GM23338 (cell line): ENCODE measurements around the gene KCNN3. TPM values are rescaled to one million over a fixed set of nuclear protein-coding genes. Genes with fewer than 3 reads are reported as not detected.

ENCODE experiments used
- ATAC-seq: fragments of 200-7000 bp; cut with Tn5 transposase; 3 replicates; pipeline ENCODE4 v1.9.1; 2020
- DNase-seq: peaks from one replicate; pipeline ENCODE4 v3.0.0-alpha.2; 2015; ENCODE audit warnings: low spot score
- H2AFZ ChIP-seq: fragments of 200-600 bp; sonication (generic); 2 replicates; pipeline ENCODE4 v1.8.0; 2016; ENCODE audit warnings: antibody characterized with exemption, mild to moderate bottlenecking, moderate library complexity
- H3F3A ChIP-seq: fragments of 200-600 bp; sonication (generic); replicated peaks from 2 replicates; pipeline ENCODE4 v1.8.0; 2017; ENCODE audit warnings: antibody characterized with exemption, mixed run types, low read depth
- H3K27ac ChIP-seq: fragments of 200-600 bp; sonication (generic); 2 replicates; pipeline ENCODE4 v1.6.1; 2016; ENCODE audit warnings: low read depth
- H3K27me3 ChIP-seq: fragments of 200-600 bp; sonication (generic); 2 replicates; pipeline ENCODE4 v1.8.0; 2016; ENCODE audit warnings: mild to moderate bottlenecking, mixed run types, moderate library complexity; ENCODE audit not compliant: insufficient read depth
- H3K36me3 ChIP-seq: fragments of 200-600 bp; sonication (generic); 2 replicates; pipeline ENCODE4 v1.8.0; 2016; ENCODE audit warnings: mild to moderate bottlenecking; ENCODE audit not compliant: insufficient read depth
- H3K4me1 ChIP-seq: fragments of 200-600 bp; sonication (generic); 2 replicates; pipeline ENCODE4 v1.8.0; 2016; ENCODE audit warnings: mild to moderate bottlenecking, moderate library complexity; ENCODE audit not compliant: insufficient read depth
- H3K4me2 ChIP-seq: fragments of 200-600 bp; sonication (generic); 2 replicates; pipeline ENCODE4 v1.7.1; 2017; ENCODE audit warnings: mixed run types
- H3K4me3 ChIP-seq: fragments of 200-600 bp; sonication (generic); 2 replicates; pipeline ENCODE4 v1.6.1; 2016; ENCODE audit warnings: mixed run types
- H3K79me2 ChIP-seq: fragments of 200-600 bp; sonication (generic); replicated peaks from 2 replicates; pipeline ENCODE4 v1.8.0; 2017; ENCODE audit warnings: mild to moderate bottlenecking; ENCODE audit not compliant: insufficient read depth
- H3K9me2 ChIP-seq: fragments of 200-600 bp; sonication (generic); 2 replicates; pipeline ENCODE4 v1.8.0; 2017; ENCODE audit not compliant: insufficient read depth
- H4K20me1 ChIP-seq: fragments of 200-600 bp; sonication (generic); replicated peaks from 2 replicates; pipeline ENCODE4 v1.8.0; 2017; ENCODE audit warnings: mild to moderate bottlenecking; ENCODE audit not compliant: insufficient read depth
- H3K27ac Mint-ChIP-seq: 2 replicates; pipeline ENCODE4 v1.8.0; 2020; ENCODE audit warnings: inconsistent platforms, mild to moderate bottlenecking, moderate library complexity, mixed read lengths
- H3K27me3 Mint-ChIP-seq: 3 replicates; pipeline ENCODE4 v1.8.0; 2022; ENCODE audit warnings: low read depth, mild to moderate bottlenecking, moderate library complexity, mixed read lengths, inconsistent platforms; ENCODE audit not compliant: insufficient read depth, poor library complexity
- H3K36me3 Mint-ChIP-seq: 3 replicates; pipeline ENCODE4 v1.8.0; 2021; ENCODE audit warnings: low read depth, mild to moderate bottlenecking, inconsistent platforms, moderate library complexity, mixed read lengths
- H3K4me1 Mint-ChIP-seq: 3 replicates; pipeline ENCODE4 v1.8.0; 2020; ENCODE audit warnings: mild to moderate bottlenecking, inconsistent platforms, mixed read lengths
- H3K4me3 Mint-ChIP-seq: 3 replicates; pipeline ENCODE4 v1.8.0; 2021; ENCODE audit warnings: moderate library complexity, mild to moderate bottlenecking, inconsistent platforms, mixed read lengths
- H3K9me3 Mint-ChIP-seq: 3 replicates; pipeline ENCODE4 v1.8.0; 2020; ENCODE audit warnings: moderate library complexity, mild to moderate bottlenecking, inconsistent platforms, mixed read lengths
- CREB1 ChIP-seq: fragments of 250-450 bp; sonication (Bioruptor Pico); IDR thresholded peaks from 2 replicates; pipeline ENCODE4 v1.5.0; 2020; ENCODE audit warnings: low read depth, mild to moderate bottlenecking, moderate library complexity
- CTCF ChIP-seq, 2 experiments: fragments of 200-600 bp in 1 of 2; sonication (generic) in 1 of 2; conservative IDR thresholded peaks; 2 replicates each; pipeline versions ENCODE4 v1.5.1 to v1.6.1; 2016 to 2017; ENCODE audit warnings: antibody characterized with exemption in 2 of 2, low read depth in 2 of 2, mild to moderate bottlenecking in 2 of 2, moderate library complexity in 1 of 2
- EZH2 ChIP-seq: fragments of 200-600 bp; sonication (generic); IDR thresholded peaks from one replicate; pipeline ENCODE4 v1.8.0; 2017; ENCODE audit warnings: antibody characterized with exemption, mild to moderate bottlenecking, low read depth; ENCODE audit not compliant: unreplicated experiment
- EZH2phosphoT487 ChIP-seq: fragments of 200-600 bp; sonication (generic); IDR thresholded peaks from one replicate; pipeline ENCODE4 v1.8.1; 2018; ENCODE audit warnings: antibody characterized with exemption; ENCODE audit not compliant: unreplicated experiment
- JUNB ChIP-seq: IDR thresholded peaks from one replicate; pipeline ENCODE4 v1.6.1; 2016; ENCODE audit warnings: antibody characterized with exemption; ENCODE audit not compliant: unreplicated experiment
- STAT1 ChIP-seq: IDR thresholded peaks from one replicate; pipeline ENCODE4 v1.6.1; 2016; ENCODE audit warnings: antibody characterized with exemption; ENCODE audit not compliant: unreplicated experiment
- ZNF331 ChIP-seq: fragments of 250-450 bp; sonication (Bioruptor Pico); IDR thresholded peaks from 2 replicates; pipeline ENCODE4 v1.5.0; 2020; ENCODE audit warnings: low read depth, mild to moderate bottlenecking, moderate library complexity
- ZNF462 ChIP-seq: fragments of 250-450 bp; sonication (Bioruptor Pico); IDR thresholded peaks from 2 replicates; pipeline ENCODE4 v1.5.0; 2020; ENCODE audit warnings: mild to moderate bottlenecking, moderate library complexity
- polyA plus RNA-seq: library from polyadenylated mRNA; unstranded; fragments of >200 nt; fragmentation: Nextera tagmentation; extraction: Ambion mirVana; gene quantifications from 2 replicates; pipeline ENCODE4 v1.2.1, GENCODE V29; 2016
- total RNA-seq: library from RNA; depleted of rRNA; stranded (reverse); fragments of >200 nt; shearing (Covaris generic); gene quantifications from 2 replicates; pipeline ENCODE4 v1.2.3, GENCODE V29; 2014

KCNN3 gene
- total and polyA plus RNA-seq, 2 experiments from 2014 or later = 1.9 to 3.0 TPM

DNA sequence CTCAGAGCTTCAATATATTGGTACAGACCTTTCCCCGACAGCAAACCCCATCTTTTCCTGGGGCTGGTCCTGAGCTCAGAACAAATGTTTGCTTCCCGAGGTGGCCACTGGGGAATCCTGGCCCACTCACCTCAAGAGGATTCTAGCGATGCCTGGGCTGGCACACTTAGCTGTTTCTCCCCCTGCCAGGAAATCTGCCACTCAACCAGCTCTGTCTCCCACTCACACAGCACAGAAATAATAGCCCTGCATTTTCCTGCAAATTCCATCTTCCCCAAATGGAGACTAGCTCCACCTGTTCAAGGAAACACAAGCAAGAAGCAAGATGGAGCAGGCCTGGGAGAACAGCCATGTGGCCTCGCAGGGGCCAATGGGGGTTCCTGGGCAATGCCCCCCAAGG is 21.1 kb downstream of the KCNN3 start (continued):
- TF ChIP-seq ZNF462 (CRISPR knock-in tag) = no peak

GRCh38 chr1:154847891-154848290 is 22.2 kb downstream of the KCNN3 start:
- Histone ChIP-seq H3F3A (no peaks in the 10 kb centered on the region), H3K9me2 (no peaks in the 10 kb centered on the region), H3K27me3 (no peaks in the 10 kb centered on the region), H3K27ac (no peak overlapping the region), H3K36me3 (no peaks in the 10 kb centered on the region), H3K4me1 (no peaks in the 10 kb centered on the region), H3K4me3 (no peak overlapping the region), H3K4me2 (no peak overlapping the region), H2AFZ (no peak overlapping the region), H4K20me1 (no peaks in the 10 kb centered on the region), H3K79me2 (no peaks in the 10 kb centered on the region)
- H3K9me3 Mint-ChIP-seq = no peaks in the 10 kb centered on the region
- H3K4me1 Mint-ChIP-seq = peaks cover 33% of the 10 kb centered on the region
- no peak overlapping the region for H3K4me3 Mint-ChIP-seq
- DNase-seq = no peak
- H3K27ac Mint-ChIP-seq = no peak overlapping the region
- ATAC-seq = no peak
- peaks cover 12% of the 10 kb centered on the region for H3K27me3 Mint-ChIP-seq
- H3K36me3 Mint-ChIP-seq = no peaks in the 10 kb centered on the region
- TF ChIP-seq CREB1 (CRISPR knock-in tag) (no peak), CTCF (conservative IDR thresholded peaks at IDR 0.05; ENCODE audit: low read depth in 2 of 2) (no peak), EZH2phosphoT487 (no peak), STAT1 (no peak), ZNF331 (CRISPR knock-in tag) (no peak), ZNF462 (CRISPR knock-in tag) (no peak), EZH2 (no peak), JUNB (no peak)
